ENCODE measurements around the gene EDA.

The EDA gene

GRCh38 chrX:69813677-69814076 is 197.8 kb downstream of the EDA start:
- TF ChIP-seq FOXM1 (IDR thresholded peaks at IDR 0.05; ENCODE audit: borderline replicate concordance, low read depth) (no peak), RAD21 (IDR thresholded peaks at IDR 0.05; ENCODE audit: low read depth) (no peak), CREB1 (IDR thresholded peaks at IDR 0.05; ENCODE audit: low read depth) (no peak), TEAD4 (IDR thresholded peaks at IDR 0.05) (no peak), TAF1 (IDR thresholded peaks at IDR 0.05; ENCODE audit: low read depth) (no peak)

- TF ChIP-seq REST (IDR thresholded peaks at IDR 0.05; ENCODE audit: low read depth) (no peak), MAX (IDR thresholded peaks at IDR 0.05) (no peak), NFIC (IDR thresholded peaks at IDR 0.05) (no peak)
Measured at GRCh38 chrX:69815063-69815462, 199.2 kb downstream of the EDA start.

GRCh38 chrX:69815519-69815918 is 199.6 kb downstream of the EDA start:
- TF ChIP-seq FOXM1 (IDR thresholded peaks at IDR 0.05; ENCODE audit: borderline replicate concordance, low read depth) (no peak), CEBPB (IDR thresholded peaks at IDR 0.05) (no peak), ZBTB7A (IDR thresholded peaks at IDR 0.05; ENCODE audit: low read depth) (no peak), RAD21 (IDR thresholded peaks at IDR 0.05; ENCODE audit: low read depth) (no peak)

GRCh38 chrX:69844636-69845035 is 228.7 kb downstream of the EDA start:
- TF ChIP-seq RAD21 (IDR thresholded peaks at IDR 0.05; ENCODE audit: low read depth) (no peak), TEAD4 (IDR thresholded peaks at IDR 0.05) (no peak), CEBPB (IDR thresholded peaks at IDR 0.05) (no peak)

- TF ChIP-seq YY1 (IDR thresholded peaks at IDR 0.05; ENCODE audit: low read depth) (no peak), EP300 (IDR thresholded peaks at IDR 0.05; ENCODE audit: borderline replicate concordance) (no peak), CEBPB (IDR thresholded peaks at IDR 0.05) (no peak), USF1 (IDR thresholded peaks at IDR 0.05) (no peak), TCF12 (IDR thresholded peaks at IDR 0.05; ENCODE audit: low read depth) (no peak), CREB1 (IDR thresholded peaks at IDR 0.05; ENCODE audit: low read depth) (no peak), REST (IDR thresholded peaks at IDR 0.05; ENCODE audit: low read depth) (no peak), EGR1 (IDR thresholded peaks at IDR 0.05) (no peak), ZBTB7A (IDR thresholded peaks at IDR 0.05; ENCODE audit: low read depth) (no peak), FOXM1 (IDR thresholded peaks at IDR 0.05; ENCODE audit: borderline replicate concordance, low read depth) (no peak), NFIC (IDR thresholded peaks at IDR 0.05) (no peak), TEAD4 (IDR thresholded peaks at IDR 0.05) (no peak), RAD21 (IDR thresholded peaks at IDR 0.05; ENCODE audit: low read depth) (no peak), MAX (IDR thresholded peaks at IDR 0.05) (no peak), TAF1 (IDR thresholded peaks at IDR 0.05; ENCODE audit: low read depth) (no peak)
Measured at GRCh38 chrX:69876221-69876620, 260.3 kb downstream of the EDA start.

- TF ChIP-seq CEBPB (IDR thresholded peaks at IDR 0.05) (no peak), REST (IDR thresholded peaks at IDR 0.05; ENCODE audit: low read depth) (no peak), TAF1 (IDR thresholded peaks at IDR 0.05; ENCODE audit: low read depth) (no peak), NFIC (IDR thresholded peaks at IDR 0.05) (no peak), EP300 (IDR thresholded peaks at IDR 0.05; ENCODE audit: borderline replicate concordance) (no peak)
Measured at GRCh38 chrX:69884210-69884609, 268.3 kb downstream of the EDA start.
